Muscle of leg (tissue), 11 donors: ENCODE data around the gene GALNT17. TPM values are rescaled to one million over a fixed set of nuclear protein-coding genes. Genes with fewer than 3 reads are reported as not detected.

Experiments
- DNase-seq: peaks from one replicate; pipeline ENCODE4 v3.0.0; 2013
- H3K27ac ChIP-seq: one replicate; pipeline ENCODE4 v1.5.1; 2013; ENCODE audit warnings: mild to moderate bottlenecking, low read length, control low read depth
- H3K27me3 ChIP-seq: one replicate; pipeline ENCODE4 v1.6.1; 2013; ENCODE audit warnings: low read length; ENCODE audit not compliant: control insufficient read depth, insufficient read depth
- H3K36me3 ChIP-seq: one replicate; pipeline ENCODE4 v1.6.1; 2013; ENCODE audit warnings: low read length; ENCODE audit not compliant: control insufficient read depth, insufficient read depth
- H3K4me1 ChIP-seq: one replicate; pipeline ENCODE4 v1.6.1; 2013; ENCODE audit warnings: low read length; ENCODE audit not compliant: control insufficient read depth, insufficient read depth
- H3K4me3 ChIP-seq: one replicate; pipeline ENCODE4 v1.5.1; 2013; ENCODE audit warnings: low read length, control low read depth
- H3K9me3 ChIP-seq: replicated peaks from 2 replicates; pipeline ENCODE4 v1.6.1; 2013; ENCODE audit warnings: low read depth, low read length; ENCODE audit not compliant: control insufficient read depth
- WGBS: methylation state at CpG from one replicate; pipeline ENCODE4 v1.1.5; 2013; ENCODE audit warnings: missing lambda C conversion rate; ENCODE audit not compliant: insufficient coverage; 5-methylcytosine and 5-hydroxymethylcytosine counted together
- polyA plus RNA-seq, 8 donors: library from polyadenylated mRNA; unstranded; fragments of 120-200 nt; gene quantifications; one replicate each; pipeline versions ENCODE4 v1.2.1 to v1.2.3, GENCODE V29; 2013; ENCODE audit warnings: inconsistent platforms in 1 of 8, low replicate concordance in 1 of 8; ENCODE audit not compliant: insufficient read length in 8 of 8, insufficient read depth in 1 of 8
- total RNA-seq: library from RNA; stranded (reverse); fragments of 120-200 nt; gene quantifications from one replicate; pipeline ENCODE4 v1.2.4, GENCODE V29; 2013

Gene GALNT17
- total and polyA plus RNA-seq, 9 donors, result 22.5 to 40.0 (median 29.5) TPM

- DNase-seq, result no peak
- Histone ChIP-seq H3K4me1 (peaks cover 8% of the 10 kb centered on the region), H3K36me3 (no peaks in the 10 kb centered on the region), H3K9me3 (peaks cover 8% of the 10 kb centered on the region), H3K27ac (no peak overlapping the region), H3K4me3 (no peak overlapping the region), H3K27me3 (no peaks in the 10 kb centered on the region)
- WGBS, result no CpG with 5 or more reads among the region's 2 CpGs
Observed at GRCh38 chr7:71270558-71270957, 138.6 kb downstream of the GALNT17 start.

GRCh38 chr7:71271203-71271602 is 139.3 kb downstream of the GALNT17 start:
- 92% methylated on average over 2 of the region's 8 CpGs for WGBS
- Histone ChIP-seq H3K27ac (no peak overlapping the region), H3K4me1 (peaks cover 8% of the 10 kb centered on the region), H3K9me3 (peaks cover 3% of the 10 kb centered on the region), H3K27me3 (no peaks in the 10 kb centered on the region), H3K36me3 (no peaks in the 10 kb centered on the region), H3K4me3 (no peak overlapping the region)
- no peak for DNase-seq

- Histone ChIP-seq H3K27me3 (no peaks in the 10 kb centered on the region), H3K4me1 (peaks cover 8% of the 10 kb centered on the region), H3K4me3 (no peak overlapping the region), H3K36me3 (no peaks in the 10 kb centered on the region), H3K9me3 (peaks cover 3% of the 10 kb centered on the region), H3K27ac (no peak overlapping the region)
- DNase-seq, result peak; percentile 50
- 44% methylated on average over 2 of the region's 6 CpGs for WGBS
Observed at GRCh38 chr7:71272509-71273490, 140.9 kb downstream of the GALNT17 start.

GRCh38 chr7:71278257-71278656 is 146.3 kb downstream of the GALNT17 start:
- Histone ChIP-seq H3K36me3 (no peaks in the 10 kb centered on the region), H3K9me3 (no peaks in the 10 kb centered on the region), H3K27me3 (no peaks in the 10 kb centered on the region), H3K4me3 (no peak overlapping the region), H3K27ac (no peak overlapping the region), H3K4me1 (peaks cover 8% of the 10 kb centered on the region)
- no CpG with 5 or more reads among the region's 2 CpGs for WGBS
- peak; percentile 39 for DNase-seq

- Histone ChIP-seq H3K27me3 (no peaks in the 10 kb centered on the region), H3K27ac (no peak overlapping the region), H3K4me3 (no peak overlapping the region), H3K9me3 (no peaks in the 10 kb centered on the region), H3K4me1 (peaks cover 6% of the 10 kb centered on the region), H3K36me3 (no peaks in the 10 kb centered on the region)
- DNase-seq, result peak; percentile 67
- 31% methylated on average over 2 of the region's 2 CpGs for WGBS
Observed at GRCh38 chr7:71281261-71281660, 149.3 kb downstream of the GALNT17 start.

- 100% methylated on average over 8 of the region's 11 CpGs for WGBS
- peaks cover 11% of the 10 kb centered on the region for H3K4me1 ChIP-seq
- no peak for DNase-seq
- no peak overlapping the region for H3K27ac ChIP-seq
- no peaks in the 10 kb centered on the region for H3K9me3 ChIP-seq
- H3K27me3 ChIP-seq, result no peaks in the 10 kb centered on the region
- H3K36me3 ChIP-seq, result no peaks in the 10 kb centered on the region
- no peak overlapping the region for H3K4me3 ChIP-seq
Observed at GRCh38 chr7:71283802-71284201, 151.9 kb downstream of the GALNT17 start.

- WGBS, result no CpG with 5 or more reads among the region's 4 CpGs
- peak; percentile 47 for DNase-seq
- peak overlapping the region; percentile 21 for H3K27ac ChIP-seq
- H3K4me3 ChIP-seq, result no peak overlapping the region
- no peaks in the 10 kb centered on the region for H3K27me3 ChIP-seq
- H3K36me3 ChIP-seq, result no peaks in the 10 kb centered on the region
- H3K9me3 ChIP-seq, result no peaks in the 10 kb centered on the region
- H3K4me1 ChIP-seq, result peaks cover 15% of the 10 kb centered on the region
Observed at GRCh38 chr7:71285571-71286145, 153.7 kb downstream of the GALNT17 start.

DNA sequence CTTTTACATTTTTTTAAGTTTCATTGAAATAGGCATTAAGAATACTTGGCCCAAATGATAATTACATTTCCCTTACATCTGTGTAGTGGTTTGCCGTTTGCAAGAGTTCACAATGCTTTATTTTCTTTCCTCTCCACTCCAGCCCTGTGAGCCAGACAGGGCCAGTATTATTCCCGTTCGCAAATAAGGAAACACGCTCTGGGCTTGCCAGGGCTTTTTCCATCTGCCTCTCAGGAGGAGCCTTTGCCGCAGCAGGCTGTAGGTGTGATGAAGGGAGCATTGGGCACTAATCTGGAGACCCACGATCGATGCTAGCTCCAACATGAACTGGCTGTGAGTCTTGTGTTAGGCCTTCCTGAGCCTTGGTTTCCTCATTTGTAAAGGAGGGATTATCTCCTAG is 154.4 kb downstream of the GALNT17 start:
- 30% methylated on average over 2 of the region's 7 CpGs for WGBS

GRCh38 chr7:71286924-71287323 is 155.0 kb downstream of the GALNT17 start:
- H3K36me3 ChIP-seq, result no peaks in the 10 kb centered on the region
- DNase-seq, result peak; percentile 42
- no peak overlapping the region for H3K4me3 ChIP-seq
- H3K9me3 ChIP-seq, result no peaks in the 10 kb centered on the region
- peaks cover 15% of the 10 kb centered on the region for H3K4me1 ChIP-seq
- WGBS, result 41% methylated on average over 5 of the region's 9 CpGs
- H3K27me3 ChIP-seq, result no peaks in the 10 kb centered on the region
- H3K27ac ChIP-seq, result peak overlapping the region; percentile 72

More for the DNA sequence above, 154.4 kb downstream of the GALNT17 start:
- Histone ChIP-seq H3K27ac (peak overlapping the region; percentile 72), H3K4me1 (peaks cover 15% of the 10 kb centered on the region), H3K36me3 (no peaks in the 10 kb centered on the region), H3K9me3 (no peaks in the 10 kb centered on the region), H3K27me3 (no peaks in the 10 kb centered on the region), H3K4me3 (no peak overlapping the region)
- DNase-seq, result peak; percentile 90

DNA sequence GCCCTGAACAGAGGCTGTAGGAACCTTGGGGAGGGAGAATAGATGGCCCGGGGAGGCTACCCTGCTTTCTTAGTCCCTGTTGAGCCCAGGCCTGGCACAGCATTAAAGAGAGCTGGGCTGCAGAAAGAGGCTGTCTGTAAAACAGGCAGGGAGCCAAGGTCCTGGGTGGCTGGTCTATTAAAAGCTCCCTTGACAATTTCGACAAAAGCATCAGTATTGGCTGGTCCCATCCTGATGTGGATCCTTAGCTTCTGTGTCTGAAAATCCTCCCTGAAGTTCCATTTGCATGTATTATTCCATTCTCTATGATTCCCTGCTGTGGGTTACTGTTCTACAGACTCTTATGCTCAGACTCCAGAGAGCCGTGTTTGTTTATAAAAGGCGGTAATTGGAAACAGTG is 158.5 kb downstream of the GALNT17 start:
- Histone ChIP-seq H3K27ac (no peak overlapping the region), H3K36me3 (no peaks in the 10 kb centered on the region)

More for the DNA sequence above, 158.5 kb downstream of the GALNT17 start:
- Histone ChIP-seq H3K4me3 (no peak overlapping the region), H3K27me3 (no peaks in the 10 kb centered on the region), H3K4me1 (peaks cover 14% of the 10 kb centered on the region), H3K9me3 (no peaks in the 10 kb centered on the region)
- WGBS, result 14% methylated on average over 1 of the region's 4 CpGs
- peak; percentile 26 for DNase-seq
